A549 (cell line): ENCODE data around the gene LATS1.

Experiments used
- KDM1A ChIP-seq: fragments of 200-600 bp; sonication (generic); IDR thresholded peaks from 2 replicates; pipeline ENCODE4 v1.6.1; 2016; ENCODE audit warnings: low read depth, mild to moderate bottlenecking
- ZNF302 ChIP-seq: fragments of 250-450 bp; sonication (Bioruptor Pico); IDR thresholded peaks from 2 replicates; pipeline ENCODE4 v1.9.0; 2021; ENCODE audit warnings: inconsistent platforms, mild to moderate bottlenecking, moderate library complexity

DNA sequence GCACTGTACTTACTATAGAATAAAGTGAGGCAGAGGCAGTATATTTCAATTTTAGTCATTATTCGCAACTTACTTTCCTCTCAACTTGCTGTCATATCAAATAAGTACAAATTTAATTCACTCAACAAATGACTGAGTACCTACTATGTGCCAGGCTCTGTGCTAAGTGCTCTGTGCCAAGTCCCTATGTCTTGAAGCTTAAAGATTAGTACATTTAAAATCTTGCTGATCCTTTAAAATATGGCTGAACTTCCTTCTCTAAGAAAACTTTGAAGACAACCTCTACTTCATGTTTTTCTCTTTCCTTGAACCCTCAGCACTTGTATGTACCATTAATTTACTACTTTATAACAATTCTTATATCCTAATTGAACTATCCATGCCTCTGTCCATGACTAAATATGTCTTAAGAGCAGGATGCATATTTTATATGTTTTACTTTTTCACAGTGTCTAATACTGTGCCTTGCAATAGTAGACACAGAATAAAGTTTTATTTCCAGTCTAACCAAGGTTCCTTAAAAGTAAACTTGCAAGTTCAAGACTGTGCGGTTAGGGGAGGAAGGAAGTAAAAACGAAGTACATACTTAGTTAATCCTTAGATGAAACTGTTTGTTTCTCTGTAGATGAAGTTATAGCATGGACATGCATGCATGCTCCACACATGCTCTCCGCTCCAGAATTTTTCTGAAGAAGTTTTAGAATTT is 10.0 kb upstream of the LATS1 start:
- no peak for TF ChIP-seq ZNF302 (CRISPR knock-in tag)
- no peak for TF ChIP-seq KDM1A
